Endothelial cell of umbilical vein (primary cell): Measurements from ENCODE around the gene TRAPPC12.

ENCODE experiments used
- EZH2 ChIP-seq: IDR thresholded peaks from 2 replicates; pipeline ENCODE4 v1.6.1; 2012; ENCODE audit warnings: borderline replicate concordance, low read depth, mild to moderate bottlenecking, moderate library complexity, low read length, inconsistent platforms; ENCODE audit not compliant: severe bottlenecking
- FOS ChIP-seq: IDR thresholded peaks from 2 replicates; pipeline ENCODE4 v1.6.1; 2011; ENCODE audit warnings: mild to moderate bottlenecking, low read length, moderate library complexity, borderline replicate concordance; ENCODE audit not compliant: insufficient read depth
- GATA2 ChIP-seq: IDR thresholded peaks from 2 replicates; pipeline ENCODE4 v1.7.0; 2011; ENCODE audit warnings: low read depth, mild to moderate bottlenecking, moderate library complexity, mixed read lengths, low read length; ENCODE audit not compliant: insufficient read length, insufficient read depth
- JUN ChIP-seq: IDR thresholded peaks from 2 replicates; pipeline ENCODE4 v1.6.1; 2011; ENCODE audit warnings: borderline replicate concordance, low read depth; ENCODE audit not compliant: insufficient read length, insufficient read depth
- MYC ChIP-seq: IDR thresholded peaks from one replicate; pipeline ENCODE4 v1.6.1; 2011; ENCODE audit warnings: mild to moderate bottlenecking, low read depth, low read length
- POLR2A ChIP-seq: IDR thresholded peaks from 2 replicates; pipeline ENCODE4 v1.6.1; 2012; ENCODE audit warnings: low read depth, mild to moderate bottlenecking, control low read depth, low read length
- POLR2AphosphoS5 ChIP-seq: IDR thresholded peaks from 2 replicates; pipeline ENCODE4 v1.6.1; 2012; ENCODE audit warnings: low read depth, mild to moderate bottlenecking, control low read depth, low read length, moderate library complexity; ENCODE audit not compliant: insufficient read depth
- TF ChIP-seq, protein P1 (sequence below), 2 donors: IDR thresholded peaks; 1 replicate in 1 of 2; 2 replicates in 1 of 2; pipeline ENCODE4 v1.5.1; 2011; ENCODE audit warnings: low read length in 2 of 2, mild to moderate bottlenecking in 2 of 2, moderate library complexity in 2 of 2, control low read depth in 1 of 2, inconsistent platforms in 1 of 2, low read depth in 1 of 2; ENCODE audit not compliant: insufficient read depth in 1 of 2; ENCODE audit errors: extremely low read depth in 1 of 2
- TF ChIP-seq, protein P2 (sequence below): IDR thresholded peaks from 2 replicates; pipeline ENCODE4 v1.6.1; 2011; ENCODE audit not compliant: insufficient read depth, insufficient read length

- TF ChIP-seq, protein P1, sequence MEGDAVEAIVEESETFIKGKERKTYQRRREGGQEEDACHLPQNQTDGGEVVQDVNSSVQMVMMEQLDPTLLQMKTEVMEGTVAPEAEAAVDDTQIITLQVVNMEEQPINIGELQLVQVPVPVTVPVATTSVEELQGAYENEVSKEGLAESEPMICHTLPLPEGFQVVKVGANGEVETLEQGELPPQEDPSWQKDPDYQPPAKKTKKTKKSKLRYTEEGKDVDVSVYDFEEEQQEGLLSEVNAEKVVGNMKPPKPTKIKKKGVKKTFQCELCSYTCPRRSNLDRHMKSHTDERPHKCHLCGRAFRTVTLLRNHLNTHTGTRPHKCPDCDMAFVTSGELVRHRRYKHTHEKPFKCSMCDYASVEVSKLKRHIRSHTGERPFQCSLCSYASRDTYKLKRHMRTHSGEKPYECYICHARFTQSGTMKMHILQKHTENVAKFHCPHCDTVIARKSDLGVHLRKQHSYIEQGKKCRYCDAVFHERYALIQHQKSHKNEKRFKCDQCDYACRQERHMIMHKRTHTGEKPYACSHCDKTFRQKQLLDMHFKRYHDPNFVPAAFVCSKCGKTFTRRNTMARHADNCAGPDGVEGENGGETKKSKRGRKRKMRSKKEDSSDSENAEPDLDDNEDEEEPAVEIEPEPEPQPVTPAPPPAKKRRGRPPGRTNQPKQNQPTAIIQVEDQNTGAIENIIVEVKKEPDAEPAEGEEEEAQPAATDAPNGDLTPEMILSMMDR (IDR thresholded peaks at IDR 0.05; ENCODE audit: extremely low read depth in 1 of 2, insufficient read depth in 1 of 2, low read depth in 1 of 2, low read length in 2 of 2): no peak
- TF ChIP-seq POLR2A (no peak), EZH2 (no peak), GATA2 (no peak), JUN (no peak), MYC (no peak), FOS (no peak), POLR2AphosphoS5 (no peak)
- TF ChIP-seq, protein P2, sequence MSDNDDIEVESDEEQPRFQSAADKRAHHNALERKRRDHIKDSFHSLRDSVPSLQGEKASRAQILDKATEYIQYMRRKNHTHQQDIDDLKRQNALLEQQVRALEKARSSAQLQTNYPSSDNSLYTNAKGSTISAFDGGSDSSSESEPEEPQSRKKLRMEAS: no peak
Measured at GRCh38 chr2:3343012-3343411, 36.5 kb upstream of the TRAPPC12 start.
